ENCODE data around the gene LPP. TPM values are rescaled to one million over a fixed set of nuclear protein-coding genes. Genes with fewer than 3 reads are reported as not detected.

The LPP gene
- total RNA-seq, 1 experiment from 2014 or later, result 22.1 TPM

DNA sequence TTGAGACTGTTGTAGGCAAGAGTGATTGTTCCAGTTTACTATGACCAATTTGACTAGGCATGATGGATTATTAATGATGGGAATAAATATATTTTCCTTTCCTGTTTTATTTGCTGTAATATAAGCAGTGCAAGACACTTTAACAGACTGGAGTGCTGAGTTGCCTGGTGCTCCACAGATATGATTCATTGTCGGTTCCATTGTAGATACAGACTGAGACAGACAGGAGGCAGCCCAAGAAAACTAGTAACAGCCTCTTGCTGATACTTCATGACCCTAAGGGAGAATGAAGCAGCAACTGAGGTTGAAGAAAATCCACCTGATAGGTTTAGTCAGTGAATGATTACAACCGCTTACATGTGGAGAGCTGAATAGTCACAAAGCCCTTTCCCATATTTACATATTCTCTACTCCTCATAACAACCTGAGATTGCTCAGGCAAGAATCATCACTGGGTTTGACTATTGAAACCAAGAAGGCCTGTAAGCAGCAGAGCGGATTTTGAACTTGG is 782.7 kb downstream of the LPP start:
- DNase-seq (ENCODE audit: low spot score), result no peak

DNA sequence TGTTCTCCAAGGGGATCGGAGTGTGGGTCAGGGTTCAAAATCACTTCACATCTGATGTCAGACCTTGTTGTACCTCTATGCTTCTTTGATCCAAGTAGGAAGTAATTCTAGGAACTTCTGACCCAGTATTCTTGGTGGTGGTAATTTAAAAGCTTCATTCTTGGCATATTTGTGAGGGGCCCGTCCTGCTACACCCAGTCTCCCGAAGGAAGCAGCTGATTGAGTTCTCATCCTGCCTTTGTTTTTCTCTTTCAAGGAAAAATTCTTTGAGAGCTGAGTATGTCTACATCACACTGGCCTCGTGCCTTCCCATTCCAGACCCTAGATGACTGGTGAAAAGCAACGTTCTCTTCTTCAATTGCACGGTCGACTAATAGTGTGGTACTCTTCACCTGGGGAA is 783.4 kb downstream of the LPP start:
- no peak for DNase-seq (ENCODE audit: low spot score)

DNA sequence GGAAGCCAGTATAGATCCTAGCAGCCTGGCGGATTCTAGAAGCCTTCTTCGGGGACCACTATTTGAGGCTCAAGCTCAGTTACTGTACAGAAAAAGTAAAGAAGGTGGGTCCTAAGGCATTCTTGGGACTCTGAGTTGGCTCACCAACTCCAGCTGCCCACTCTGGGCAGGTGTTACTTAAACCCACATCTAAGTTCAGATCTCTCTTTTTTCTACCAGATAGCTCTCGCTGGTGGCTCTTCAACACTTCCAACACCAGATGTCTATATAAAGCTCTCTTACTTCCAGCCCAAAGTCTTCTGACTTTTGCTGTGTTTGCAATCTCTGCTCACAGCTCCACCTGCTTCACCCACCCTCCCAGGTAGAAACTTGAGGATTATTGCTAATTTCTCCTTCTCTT is 785.0 kb downstream of the LPP start:
- no peak for DNase-seq (ENCODE audit: low spot score)

DNA sequence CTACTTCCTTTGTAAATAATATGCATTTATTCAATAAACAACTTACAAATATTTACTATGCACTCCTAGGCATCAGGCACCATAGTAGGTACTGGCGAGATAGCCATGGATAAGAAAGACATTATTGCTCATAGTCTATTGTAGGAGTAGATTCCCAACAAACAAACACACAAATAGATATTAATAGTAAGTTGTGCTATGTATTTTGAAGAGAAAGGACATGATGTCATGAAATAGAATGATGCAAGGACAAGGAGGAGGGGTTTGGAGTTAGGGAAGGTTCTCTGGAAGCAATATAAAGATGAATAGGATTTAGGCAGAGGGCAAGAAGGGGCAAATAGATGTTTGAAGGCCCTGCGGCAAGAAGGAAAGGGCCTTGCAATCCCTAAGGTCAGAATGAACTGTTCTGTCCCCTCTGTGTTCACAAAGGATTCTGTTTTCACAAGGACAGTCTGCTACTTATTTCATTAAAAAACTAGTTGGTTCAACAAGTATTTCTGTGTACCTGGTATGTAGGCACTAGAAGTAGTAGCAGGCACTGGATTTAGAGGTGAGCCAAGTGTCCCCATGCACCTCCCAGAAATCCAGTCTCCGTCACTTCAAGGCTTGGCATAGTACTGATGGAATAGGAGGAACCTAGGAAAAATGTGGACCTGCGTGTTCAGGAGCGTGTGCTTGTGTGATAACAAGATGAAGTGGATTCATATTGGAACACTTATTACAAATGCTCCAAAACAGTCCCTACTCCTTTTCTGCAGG is 786.0 kb downstream of the LPP start:
- no peak for DNase-seq (ENCODE audit: low spot score)

Small RNA genes lying within 50 kb of the gene (small RNA-seq; reads per million reads assigned to genes)
- 88.6 reads per million, percentile 96 among the genes with 10 or more reads in this experiment for gene MIR28

Data from HT-29 (cell line).